Muscle of back (tissue), 13 donors: Measurements from ENCODE around the gene ATP5PO. TPM values are rescaled to one million over a fixed set of nuclear protein-coding genes. Genes with fewer than 3 reads are reported as not detected.

Experiments used
- DNase-seq, 3 donors: peaks; one replicate each; pipeline versions ENCODE4 v3.0.0 to v3.0.0-alpha.2; 2013
- long read RNA-seq, 9 donors: transcript quantifications; one replicate each; lab custom pipeline, GENCODE V29; 2026
- polyA plus RNA-seq, 10 donors: library from polyadenylated mRNA; unstranded; fragments of 120-200 nt; gene quantifications; one replicate each; pipeline ENCODE4 v1.2.1, GENCODE V29; 2013; ENCODE audit not compliant: insufficient read length in 10 of 10

The ATP5PO gene, protein sequence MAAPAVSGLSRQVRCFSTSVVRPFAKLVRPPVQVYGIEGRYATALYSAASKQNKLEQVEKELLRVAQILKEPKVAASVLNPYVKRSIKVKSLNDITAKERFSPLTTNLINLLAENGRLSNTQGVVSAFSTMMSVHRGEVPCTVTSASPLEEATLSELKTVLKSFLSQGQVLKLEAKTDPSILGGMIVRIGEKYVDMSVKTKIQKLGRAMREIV
- polyA plus RNA-seq = 100 to 1,000 TPM; 270 to 337 (median 299) TPM
- long read RNA-seq, donor 1, transcript ATP5PO-201 (7 exons, 932 nt) = major isoform, 170 of 255 reads
- long read RNA-seq, donor 1, partial matches to known transcripts = 82 of 255 reads
- long read RNA-seq, donor 1, other reads (novel, unspliced or antisense) = 0 of 255 reads
- long read RNA-seq, donor 2, transcript ATP5PO-201 (7 exons, 932 nt) = major isoform, 161 of 188 reads
- long read RNA-seq, donor 2, partial matches to known transcripts = 27 of 188 reads
- long read RNA-seq, donor 2, other reads (novel, unspliced or antisense) = 0 of 188 reads
- long read RNA-seq, donor 3 = 0 reads
- long read RNA-seq, donor 4, transcript ATP5PO-201 (7 exons, 932 nt) = major isoform, 127 of 165 reads
- long read RNA-seq, donor 4, partial matches to known transcripts = 35 of 165 reads
- long read RNA-seq, donor 4, other reads (novel, unspliced or antisense) = 0 of 165 reads
- long read RNA-seq, donor 5, transcript ATP5PO-201 (7 exons, 932 nt) = major isoform, 240 of 353 reads
- long read RNA-seq, donor 5, partial matches to known transcripts = 109 of 353 reads
- long read RNA-seq, donor 5, other reads (novel, unspliced or antisense) = 0 of 353 reads
- long read RNA-seq, donor 6, transcript ATP5PO-201 (7 exons, 932 nt) = major isoform, 177 of 277 reads
- long read RNA-seq, donor 6, partial matches to known transcripts = 86 of 277 reads
- long read RNA-seq, donor 6, other reads (novel, unspliced or antisense) = 11 of 277 reads
- long read RNA-seq, donor 7, transcript ATP5PO-201 (7 exons, 932 nt) = major isoform, 115 of 129 reads
- long read RNA-seq, donor 7, partial matches to known transcripts = 11 of 129 reads
- long read RNA-seq, donor 7, other reads (novel, unspliced or antisense) = 0 of 129 reads
- long read RNA-seq, donor 8, transcript ATP5PO-201 (7 exons, 932 nt) = major isoform, 132 of 232 reads
- long read RNA-seq, donor 8, partial matches to known transcripts = 99 of 232 reads
- long read RNA-seq, donor 8, other reads (novel, unspliced or antisense) = 0 of 232 reads
- long read RNA-seq, donor 9, transcript ATP5PO-201 (7 exons, 932 nt) = major isoform, 14 of 19 reads
- long read RNA-seq, donor 9, partial matches to known transcripts = 5 of 19 reads
- long read RNA-seq, donor 9, other reads (novel, unspliced or antisense) = 0 of 19 reads

DNA sequence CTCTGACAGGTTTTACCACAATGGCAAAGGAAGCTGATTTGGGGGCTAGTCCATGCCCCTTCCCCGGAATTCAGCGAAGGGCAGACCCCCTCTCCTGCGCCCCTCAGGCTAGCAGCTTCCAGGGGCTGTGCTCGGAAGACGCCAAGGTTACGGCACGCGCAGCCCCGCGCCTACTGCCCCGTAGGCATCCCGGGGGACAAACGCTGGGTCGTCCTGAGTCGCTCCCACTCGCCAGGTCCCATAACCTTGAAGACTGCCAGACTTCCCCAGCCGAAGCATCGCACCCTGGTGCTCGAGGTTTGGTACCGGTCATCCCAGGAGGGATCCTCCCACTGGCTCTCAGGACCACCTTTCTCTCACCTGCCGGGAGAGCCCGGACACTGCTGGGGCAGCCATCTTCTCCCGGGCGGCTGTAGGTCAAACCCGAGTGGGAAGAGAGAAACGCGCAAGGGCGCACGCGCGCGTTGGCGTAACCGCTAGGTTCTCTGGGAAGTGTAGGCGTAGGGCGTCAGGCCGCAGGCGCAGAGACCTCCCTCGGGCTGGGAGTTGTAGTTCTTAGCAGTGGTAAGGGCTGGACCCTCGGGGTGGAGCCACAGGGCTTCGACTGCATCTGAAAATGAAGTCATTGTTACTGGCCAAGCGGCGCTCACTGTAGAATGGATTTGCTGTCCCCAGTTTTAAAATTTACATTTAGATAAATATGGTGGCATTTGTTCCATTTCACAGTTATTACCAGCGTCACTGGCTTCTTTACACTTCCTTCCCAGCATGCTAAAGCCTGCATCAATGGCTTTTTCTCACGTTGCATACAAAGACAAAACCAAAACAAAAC is at the start of gene ATP5PO:
Gene ATP5PO (minus strand): TSS at position 437 of the 832 bp plus-strand sequence. CDS start 41 bp downstream, at position 396.
- peak; percentile 98 to 99 (median 99) for DNase-seq

DNA sequence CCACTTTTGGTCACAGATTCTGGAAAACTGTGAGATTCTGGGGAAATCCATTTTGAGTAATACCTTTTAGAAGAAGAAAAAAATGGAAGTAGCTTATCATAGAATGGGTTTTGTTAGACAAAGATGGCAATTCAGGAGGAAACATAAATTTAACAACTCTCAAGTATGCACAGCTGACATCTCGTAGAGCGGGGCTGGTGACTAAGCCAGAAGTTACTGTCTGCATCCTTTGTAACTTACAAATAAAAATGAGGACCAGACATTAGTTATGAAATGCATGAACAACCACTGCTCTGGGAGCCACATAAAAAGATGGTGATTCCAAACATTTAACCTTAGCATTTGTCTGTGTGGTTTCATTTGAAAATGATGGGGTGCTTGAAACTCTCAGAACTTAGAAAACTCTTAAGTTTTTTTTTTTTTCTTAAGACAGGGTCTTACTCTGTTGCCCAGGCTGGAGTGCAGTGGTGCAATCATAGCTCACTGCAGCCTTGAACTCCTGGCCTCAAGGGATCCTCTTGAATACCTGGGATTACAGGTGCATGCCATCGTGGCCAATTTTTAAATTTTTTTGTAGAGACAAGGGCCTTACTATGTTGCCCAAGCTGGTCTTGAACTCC is 49.2 kb upstream of the ATP5PO start:
- no peak for DNase-seq

DNA sequence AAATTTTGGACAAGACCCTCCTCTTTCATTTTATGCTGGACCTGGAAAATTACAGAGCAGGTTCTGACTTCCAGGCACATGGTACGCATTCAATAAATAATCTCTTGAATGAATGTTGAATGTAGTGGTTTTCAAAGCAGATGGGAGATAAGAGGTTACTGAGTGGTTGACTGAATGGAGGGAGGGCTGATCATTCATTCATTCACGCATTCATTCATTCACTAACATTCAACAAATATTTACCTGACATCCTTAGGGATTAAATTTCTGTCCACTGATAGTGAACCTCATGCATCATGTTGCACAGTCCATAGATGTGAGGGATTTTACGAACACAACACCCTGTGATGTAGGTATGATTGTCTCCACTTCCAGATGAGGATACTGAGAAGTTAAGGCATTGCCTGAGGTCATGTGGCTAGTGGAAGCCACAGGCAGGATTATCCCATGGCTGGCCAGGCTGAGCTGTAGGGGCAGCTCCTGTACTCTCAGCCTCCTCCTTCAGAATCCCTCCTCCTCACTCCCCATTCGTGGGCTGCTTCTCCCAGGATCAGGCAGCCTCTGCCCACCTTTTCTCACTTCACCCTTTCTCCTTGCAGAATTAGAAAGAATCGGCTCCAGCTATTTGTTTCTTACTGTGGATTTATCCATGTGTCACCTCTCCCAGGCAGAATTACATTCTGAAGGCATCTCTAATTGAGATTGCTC is 48.4 kb upstream of the ATP5PO start:
- no peak for DNase-seq

DNA sequence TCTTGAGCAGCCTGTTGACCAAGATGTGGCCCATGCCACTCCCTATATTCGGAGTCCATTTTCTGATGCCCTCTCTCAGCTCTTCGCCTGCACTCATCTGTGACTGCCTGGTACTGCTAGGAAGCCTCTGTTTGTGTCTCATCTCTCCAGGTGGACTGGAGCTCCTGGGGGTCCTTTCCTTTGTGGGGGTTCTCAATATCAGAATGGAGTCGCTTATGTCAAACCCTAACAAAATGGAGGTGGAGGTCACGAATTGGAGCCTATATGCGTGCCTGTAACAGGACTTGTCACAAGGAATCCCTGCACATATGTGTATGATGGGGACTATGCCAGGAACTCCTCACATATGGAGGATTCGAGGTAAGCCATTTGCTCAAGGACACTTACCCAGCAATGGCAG is 46.7 kb upstream of the ATP5PO start:
- no peak for DNase-seq

DNA sequence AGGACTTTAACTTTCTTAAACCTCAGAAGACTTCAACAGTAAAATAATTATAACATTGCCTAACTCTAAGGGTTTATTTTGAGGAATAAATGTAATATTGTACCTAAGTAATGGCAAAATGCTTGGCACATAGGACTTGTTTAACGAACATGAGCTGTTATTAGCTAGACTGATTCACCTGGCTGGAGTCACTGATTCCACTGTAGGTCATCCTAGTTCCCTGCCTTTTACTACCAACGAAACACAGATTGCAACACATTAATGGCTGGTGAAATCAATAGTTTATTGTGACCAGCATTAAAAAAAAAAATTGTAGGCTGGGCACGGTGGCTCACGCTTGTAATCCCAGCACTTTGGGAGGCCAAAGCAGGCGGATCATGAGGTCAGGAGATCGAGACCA is 45.5 kb upstream of the ATP5PO start:
- DNase-seq = no peak

DNA sequence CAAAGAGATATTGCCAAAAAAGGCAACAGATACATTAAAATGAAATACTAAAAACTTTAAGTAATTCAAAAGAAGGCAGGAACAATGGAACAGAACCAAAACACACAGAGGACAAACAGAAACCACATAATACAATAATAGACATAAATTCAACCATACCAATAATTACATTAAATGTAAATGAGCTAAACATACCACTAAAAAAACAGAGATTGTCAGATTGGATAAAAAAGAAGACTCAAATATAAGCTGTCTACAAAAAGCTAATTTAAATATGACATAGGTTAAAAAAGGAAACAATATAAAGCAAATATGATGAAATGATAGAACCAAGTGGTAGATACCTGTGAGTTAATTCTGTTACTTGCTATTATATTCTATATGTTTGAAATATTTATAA is 44.1 kb upstream of the ATP5PO start:
- DNase-seq = no peak

DNA sequence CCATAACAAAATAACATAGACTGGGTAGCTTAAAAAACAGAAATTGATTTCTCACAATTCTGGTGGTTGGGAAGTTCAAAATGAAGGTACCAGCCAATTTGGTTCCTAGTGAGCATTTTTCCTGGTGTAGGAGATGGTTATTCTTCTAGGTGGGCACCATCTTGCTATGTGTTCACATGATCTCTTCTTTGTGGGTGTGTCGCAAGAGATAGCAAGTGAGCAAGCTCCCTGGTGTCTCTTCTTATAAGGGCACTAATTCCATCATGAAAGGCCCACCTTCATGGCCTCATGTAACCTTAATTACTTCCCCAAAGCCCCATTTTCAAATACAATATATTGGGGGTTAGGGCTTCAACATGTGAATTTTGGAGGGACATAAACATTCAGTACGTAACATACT is 38.8 kb upstream of the ATP5PO start:
- no peak for DNase-seq

DNA sequence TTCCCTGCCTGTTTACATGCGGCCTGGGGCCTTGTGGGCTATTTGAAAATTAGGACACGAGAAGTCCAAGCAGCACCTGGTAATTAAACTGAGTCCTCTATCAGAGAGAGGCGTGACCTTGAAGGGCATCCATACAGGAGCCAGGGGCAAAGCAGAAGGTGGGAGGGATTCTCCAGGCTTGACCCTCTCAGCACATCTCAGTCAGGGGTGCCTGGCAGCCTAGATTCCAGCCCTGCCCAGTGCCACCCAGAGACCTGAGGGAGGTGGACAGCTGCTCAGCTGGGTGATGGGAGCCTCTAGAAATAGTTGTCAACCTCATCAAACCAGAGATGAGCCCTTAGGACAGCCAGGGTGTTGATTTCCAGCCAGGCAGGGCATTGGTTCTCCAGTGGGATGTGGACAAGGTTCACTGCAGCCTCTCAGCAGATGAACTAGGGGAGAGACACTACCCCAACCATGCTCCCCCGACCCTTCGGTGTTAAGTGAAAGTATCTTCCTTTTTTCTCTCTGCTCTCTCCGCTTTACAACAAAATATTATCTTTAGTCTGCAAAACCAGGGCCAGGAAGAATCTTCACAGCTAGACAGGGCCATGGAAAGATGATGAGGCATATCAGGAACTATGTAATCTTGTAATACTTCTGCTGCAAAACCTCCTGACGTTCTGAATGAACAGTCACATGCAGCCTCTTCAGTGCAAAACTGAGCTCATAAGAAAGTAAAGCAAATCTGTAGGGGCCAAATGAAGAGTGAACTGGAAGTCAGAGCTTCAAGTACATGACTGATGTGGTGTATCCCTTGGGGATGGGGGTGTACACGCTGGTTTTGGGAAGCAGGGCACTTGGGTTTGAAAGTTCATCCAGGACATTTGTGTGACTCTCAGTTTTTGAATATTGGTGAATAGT is 35.9 kb upstream of the ATP5PO start:
- DNase-seq = no peak

DNA sequence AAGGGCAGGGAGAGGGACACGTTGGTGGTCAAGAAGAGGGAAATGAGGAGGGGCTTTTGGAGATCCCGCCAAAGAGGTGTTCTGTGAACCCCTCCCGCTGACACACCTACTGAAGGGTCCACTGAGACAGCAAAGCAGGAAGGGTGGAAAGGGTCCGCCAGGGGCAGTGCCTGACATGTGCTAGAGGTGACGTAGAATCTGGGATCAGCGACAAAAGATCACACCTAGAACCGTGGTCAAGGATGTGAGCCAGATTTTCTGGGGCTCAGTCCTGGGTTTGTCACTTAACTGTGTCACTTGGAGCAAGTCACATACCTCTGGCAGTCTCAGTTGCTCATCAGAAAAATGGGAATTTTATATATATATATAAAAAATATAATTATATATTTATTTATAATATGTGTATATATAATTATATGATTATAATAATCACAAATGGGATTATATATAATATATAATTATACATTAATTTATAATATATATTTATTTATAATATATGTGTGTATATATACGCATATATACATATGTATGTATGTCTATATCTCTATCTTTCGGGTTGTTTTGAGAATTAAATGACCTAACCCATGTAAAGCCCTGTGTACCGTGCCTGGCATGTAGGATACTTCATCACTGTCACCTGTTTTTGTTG is 35.0 kb upstream of the ATP5PO start:
- DNase-seq = no peak

DNA sequence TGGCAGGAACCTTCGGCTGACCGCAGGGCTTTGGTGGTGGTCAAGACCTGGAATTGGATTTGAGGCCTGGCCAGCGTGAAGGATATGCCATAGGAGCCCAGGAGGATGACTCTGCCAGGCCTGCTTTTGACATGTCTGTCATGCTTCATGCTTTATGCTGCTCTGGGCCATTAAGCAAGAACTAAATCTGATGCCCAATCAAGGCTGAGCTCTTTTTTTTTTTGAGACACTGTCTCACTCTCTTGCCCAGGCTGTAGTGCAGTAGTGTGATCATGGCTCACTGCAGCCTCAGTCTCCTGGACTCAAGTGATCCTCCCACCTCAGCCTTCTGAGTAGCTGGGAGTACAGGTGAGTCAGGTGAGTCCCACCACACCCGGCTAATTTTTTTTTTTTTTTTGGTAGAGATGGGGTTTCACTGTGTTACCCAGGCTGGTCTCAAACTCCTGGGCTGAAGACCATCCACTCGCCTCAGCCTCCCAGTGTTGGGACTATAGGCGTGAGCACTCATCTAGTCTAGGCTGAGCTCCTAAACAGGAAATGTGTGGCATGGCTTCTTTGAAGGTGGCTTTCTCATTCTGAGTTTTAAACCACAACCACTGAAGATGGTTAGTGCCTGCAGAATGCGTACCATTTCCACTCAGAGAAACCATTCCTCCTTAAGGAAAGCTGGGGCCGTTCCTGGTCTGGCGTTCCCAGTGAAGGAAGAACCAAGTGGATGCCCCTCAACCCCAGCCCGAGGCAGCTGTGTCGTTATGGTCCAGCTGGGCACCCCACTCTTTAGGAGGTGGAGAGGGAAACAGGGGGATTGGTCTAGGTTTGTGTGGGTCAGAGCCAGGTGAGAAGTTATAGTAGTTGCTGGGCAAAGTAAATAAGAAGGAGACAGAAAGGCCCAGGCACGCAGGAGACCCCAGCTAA is 34.2 kb upstream of the ATP5PO start:
- no peak for DNase-seq

DNA sequence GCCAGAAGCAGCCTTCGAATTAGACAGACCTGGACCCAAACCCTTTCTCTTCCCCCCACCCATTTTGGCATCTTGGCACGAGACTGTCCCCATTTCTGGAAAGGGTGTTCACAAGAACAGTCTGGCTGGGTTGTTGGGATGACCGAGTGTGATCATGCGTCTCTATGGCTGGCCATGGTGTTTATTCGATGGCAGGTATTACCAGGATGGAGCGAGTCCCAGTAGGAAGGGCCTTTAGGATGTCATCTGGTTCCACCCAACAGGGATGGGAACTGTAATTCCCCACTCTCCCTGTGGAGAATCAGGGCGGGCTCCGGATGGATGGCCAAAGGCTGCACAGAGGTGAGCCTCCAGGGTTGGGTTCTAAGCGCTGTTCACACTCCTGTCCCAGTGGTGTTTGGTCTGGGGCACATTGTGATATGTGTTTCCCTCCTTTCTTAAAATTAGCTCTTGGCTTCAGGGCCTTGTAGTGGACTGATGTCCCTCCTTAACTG is 33.4 kb upstream of the ATP5PO start:
- no peak for DNase-seq

DNA sequence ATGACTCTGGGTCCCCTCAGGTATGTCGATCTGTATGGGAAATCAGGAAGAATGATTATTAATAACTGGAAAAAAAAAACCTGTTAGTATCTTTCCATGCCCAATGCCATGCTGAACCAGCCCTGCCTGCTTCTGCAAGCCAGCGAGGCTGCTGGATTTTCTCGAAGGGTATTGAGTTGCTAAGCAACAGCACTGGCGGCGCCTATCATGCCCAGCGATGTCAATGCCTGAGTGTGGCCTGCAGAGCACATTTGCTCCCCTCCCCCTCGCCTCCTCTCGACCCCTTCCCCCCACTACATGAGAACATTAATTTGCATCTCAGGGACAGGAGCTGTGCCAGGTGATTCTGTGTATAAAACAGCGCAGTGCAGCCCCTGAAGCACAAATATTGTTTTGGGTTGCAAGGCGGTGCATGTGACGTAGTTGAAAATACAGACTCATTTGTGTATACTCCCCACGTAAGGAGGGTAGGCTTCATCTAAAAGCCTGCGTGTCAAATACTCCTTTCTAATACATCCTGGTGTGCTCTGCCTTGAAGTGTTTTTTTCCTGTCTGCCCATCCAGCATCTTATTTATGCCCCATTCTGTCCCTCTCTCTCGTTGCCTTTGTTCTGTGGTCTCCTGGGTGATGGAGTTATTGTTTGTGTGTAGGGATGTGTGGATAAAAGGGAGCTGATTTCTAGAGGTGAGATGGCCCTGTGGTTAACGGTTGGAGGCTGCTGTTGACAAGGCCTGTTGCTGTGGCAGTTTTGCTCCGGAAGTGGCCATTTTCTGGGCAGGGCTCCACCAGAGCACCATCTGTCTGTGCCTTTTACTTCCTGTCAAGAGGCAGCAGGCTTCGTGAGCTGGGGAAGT is 32.7 kb upstream of the ATP5PO start:
- peak in 1 of 3 donors; percentile 51 for DNase-seq

DNA sequence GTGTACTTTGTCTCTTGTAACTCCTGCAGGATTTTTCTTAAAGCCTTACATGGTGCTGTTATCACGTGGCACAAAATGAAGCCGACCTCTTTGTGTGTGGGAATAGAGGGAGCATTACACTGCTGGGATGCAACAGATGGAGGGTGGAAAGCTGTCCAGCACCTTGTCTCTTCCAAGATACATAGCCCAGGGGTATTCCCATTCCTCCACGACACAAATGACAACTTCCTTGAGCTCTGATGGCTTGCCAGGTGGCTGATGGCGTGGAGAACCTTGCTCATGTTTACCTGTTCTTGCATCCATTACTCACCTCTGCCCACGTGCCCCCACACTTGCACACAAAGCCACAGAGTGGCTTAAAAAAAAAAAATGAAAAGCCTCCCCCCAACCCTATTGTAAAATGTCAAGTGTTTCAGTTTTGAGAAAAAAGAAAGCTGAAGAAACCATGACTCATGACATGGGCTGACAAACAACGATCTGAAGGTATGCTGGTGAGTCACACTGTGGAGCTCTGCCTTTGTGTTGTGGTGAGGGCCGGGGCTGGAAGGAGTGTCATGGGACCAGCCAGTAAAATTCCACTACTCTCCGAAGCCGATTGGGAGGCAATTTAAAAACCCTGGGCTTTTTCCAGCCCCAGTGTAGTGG is 32.0 kb upstream of the ATP5PO start:
- peak; percentile 53 to 91 (median 72) for DNase-seq

DNA sequence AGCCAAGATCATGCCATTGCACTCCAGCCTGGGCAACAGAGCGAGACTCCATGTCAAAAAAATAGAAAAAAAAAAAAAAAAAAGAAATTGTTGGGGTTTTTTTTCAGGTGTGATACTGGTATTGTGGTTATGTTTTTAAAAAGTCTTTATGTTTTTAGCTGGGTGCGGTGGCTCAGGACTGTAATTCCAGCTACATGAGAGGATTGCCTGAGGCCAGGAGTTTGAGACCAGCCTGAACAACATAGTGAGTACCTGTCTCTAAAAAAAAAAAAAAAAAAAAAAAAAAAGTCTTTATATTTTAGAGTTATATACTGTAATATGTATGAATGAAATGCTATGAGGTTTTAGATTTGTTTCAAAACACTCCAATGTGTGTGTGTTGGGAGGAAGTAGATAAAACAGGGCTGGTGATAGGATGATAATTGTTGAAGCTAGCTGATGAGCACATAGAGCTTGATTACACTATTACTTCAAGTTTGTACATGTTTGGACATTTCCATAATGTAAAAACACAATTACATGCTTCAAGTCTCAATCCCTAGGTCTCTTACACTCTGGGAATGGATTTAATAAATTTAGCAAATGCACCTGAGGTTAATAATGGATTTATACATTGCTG is 30.2 kb upstream of the ATP5PO start:
- no peak for DNase-seq
